HepG2 (cell line): Measurements from ENCODE around the gene CCDC6. TPM values are rescaled to one million over a fixed set of nuclear protein-coding genes. Genes with fewer than 3 reads are reported as not detected.

Source experiments
- FOXC1 ChIP-seq: sonication (generic); formaldehyde crosslinking; IDR thresholded peaks from 2 replicates; pipeline ENCODE4 v1.8.0; 2022; ENCODE audit warnings: mild to moderate bottlenecking, missing genetic modification reagents, borderline replicate concordance
- FOXJ3 ChIP-seq: sonication (generic); formaldehyde crosslinking; IDR thresholded peaks from 2 replicates; pipeline ENCODE4 v1.4.0; 2020; ENCODE audit warnings: missing genetic modification reagents, mild to moderate bottlenecking, borderline replicate concordance
- FUBP1 ChIP-seq: sonication (generic); formaldehyde crosslinking; IDR thresholded peaks from 2 replicates; pipeline ENCODE4 v1.5.1; 2020; ENCODE audit warnings: missing genetic modification reagents, mild to moderate bottlenecking, borderline replicate concordance
- HNF1A ChIP-seq, 2 experiments: sonication (generic) in 1 of 2; formaldehyde crosslinking in 1 of 2; IDR thresholded peaks; 2 replicates each; pipeline versions ENCODE4 v1.4.0 to v1.6.1; 2016 to 2020; ENCODE audit warnings: borderline replicate concordance in 1 of 2, low read depth in 1 of 2, mild to moderate bottlenecking in 1 of 2, missing genetic modification reagents in 1 of 2
- HNF4A ChIP-seq: sonication (generic); formaldehyde crosslinking; IDR thresholded peaks from 2 replicates; pipeline ENCODE4 v1.4.0; 2020; ENCODE audit warnings: missing genetic modification reagents
- NCOA2 ChIP-seq: sonication (generic); formaldehyde crosslinking; IDR thresholded peaks from 2 replicates; pipeline ENCODE4 v1.8.0; 2022; ENCODE audit warnings: inconsistent platforms
- NFE2L2 ChIP-seq: fragments of 150-350 bp; IDR thresholded peaks from 2 replicates; pipeline ENCODE4 v1.6.1; 2014; ENCODE audit warnings: low read length
- RARA ChIP-seq: IDR thresholded peaks from 2 replicates; pipeline ENCODE4 v1.6.1; 2016; ENCODE audit warnings: missing genetic modification reagents, missing compliant biosample characterization
- SUZ12 ChIP-seq: fragments of 150-350 bp; IDR thresholded peaks from 2 replicates; pipeline ENCODE4 v1.6.1; 2014; ENCODE audit warnings: low read depth, low read length
- TEAD3 ChIP-seq: optimal IDR thresholded peaks from 2 replicates; pipeline ENCODE3; 2016; ENCODE audit warnings: borderline replicate concordance
- ZBTB2 ChIP-seq: sonication (generic); formaldehyde crosslinking; IDR thresholded peaks from 2 replicates; pipeline ENCODE4 v1.8.0; 2022; ENCODE audit warnings: low read depth, missing genetic modification reagents
- ZNF121 ChIP-seq: sonication (generic); formaldehyde crosslinking; IDR thresholded peaks from 2 replicates; pipeline ENCODE4 v1.5.0; 2020; ENCODE audit warnings: mild to moderate bottlenecking, missing genetic modification reagents
- ZNF430 ChIP-seq: sonication (generic); formaldehyde crosslinking; IDR thresholded peaks from 2 replicates; pipeline ENCODE4 v1.9.0; 2021; ENCODE audit warnings: mild to moderate bottlenecking, missing genetic modification reagents
- ZNF460 ChIP-seq: sonication (generic); formaldehyde crosslinking; IDR thresholded peaks from 2 replicates; pipeline ENCODE4 v1.5.1; 2020; ENCODE audit warnings: missing genetic modification reagents, mild to moderate bottlenecking, borderline replicate concordance
- polyA plus RNA-seq, 8 experiments: library from polyadenylated mRNA; depleted of rRNA in 3 of 8; stranded (reverse) in 7 of 8; unstranded in 1 of 8; fragments of >200 nt; fragmentation: Illumina TruSeq in 4 of 8; extraction: Trizol in 4 of 8; gene quantifications; 2 replicates each; pipeline versions ENCODE4 v1.2.1 to v1.2.3, GENCODE V29; 2011 to 2016; ENCODE audit warnings: low read depth in 4 of 8, missing spikeins in 1 of 8, mixed read lengths in 1 of 8; ENCODE audit not compliant: insufficient read depth in 1 of 8
- total RNA-seq, 5 experiments: library from RNA; depleted of rRNA; stranded (reverse); fragments of >200 nt; fragmentation: Illumina TruSeq; extraction: Trizol; gene quantifications; 2 replicates each; pipeline ENCODE4 v1.2.3, GENCODE V29; 2016; ENCODE audit warnings: low read depth in 1 of 5
- TF ChIP-seq, protein P1 (sequence below): IDR thresholded peaks from 2 replicates; pipeline ENCODE4 v1.4.0; 2020; ENCODE audit warnings: mild to moderate bottlenecking, missing genetic modification reagents
- TF ChIP-seq, protein P2 (sequence below): sonication (generic); formaldehyde crosslinking; IDR thresholded peaks from 2 replicates; pipeline ENCODE4 v1.8.0; 2022; ENCODE audit warnings: missing genetic modification reagents, mild to moderate bottlenecking, inconsistent platforms, borderline replicate concordance

Gene CCDC6
- total and polyA plus RNA-seq, 2 of the 13 experiments (the other 11 are each of a cell fraction or from before 2014, with no cell fraction given), result 17.9 to 18.3 TPM

- TF ChIP-seq, protein P1, sequence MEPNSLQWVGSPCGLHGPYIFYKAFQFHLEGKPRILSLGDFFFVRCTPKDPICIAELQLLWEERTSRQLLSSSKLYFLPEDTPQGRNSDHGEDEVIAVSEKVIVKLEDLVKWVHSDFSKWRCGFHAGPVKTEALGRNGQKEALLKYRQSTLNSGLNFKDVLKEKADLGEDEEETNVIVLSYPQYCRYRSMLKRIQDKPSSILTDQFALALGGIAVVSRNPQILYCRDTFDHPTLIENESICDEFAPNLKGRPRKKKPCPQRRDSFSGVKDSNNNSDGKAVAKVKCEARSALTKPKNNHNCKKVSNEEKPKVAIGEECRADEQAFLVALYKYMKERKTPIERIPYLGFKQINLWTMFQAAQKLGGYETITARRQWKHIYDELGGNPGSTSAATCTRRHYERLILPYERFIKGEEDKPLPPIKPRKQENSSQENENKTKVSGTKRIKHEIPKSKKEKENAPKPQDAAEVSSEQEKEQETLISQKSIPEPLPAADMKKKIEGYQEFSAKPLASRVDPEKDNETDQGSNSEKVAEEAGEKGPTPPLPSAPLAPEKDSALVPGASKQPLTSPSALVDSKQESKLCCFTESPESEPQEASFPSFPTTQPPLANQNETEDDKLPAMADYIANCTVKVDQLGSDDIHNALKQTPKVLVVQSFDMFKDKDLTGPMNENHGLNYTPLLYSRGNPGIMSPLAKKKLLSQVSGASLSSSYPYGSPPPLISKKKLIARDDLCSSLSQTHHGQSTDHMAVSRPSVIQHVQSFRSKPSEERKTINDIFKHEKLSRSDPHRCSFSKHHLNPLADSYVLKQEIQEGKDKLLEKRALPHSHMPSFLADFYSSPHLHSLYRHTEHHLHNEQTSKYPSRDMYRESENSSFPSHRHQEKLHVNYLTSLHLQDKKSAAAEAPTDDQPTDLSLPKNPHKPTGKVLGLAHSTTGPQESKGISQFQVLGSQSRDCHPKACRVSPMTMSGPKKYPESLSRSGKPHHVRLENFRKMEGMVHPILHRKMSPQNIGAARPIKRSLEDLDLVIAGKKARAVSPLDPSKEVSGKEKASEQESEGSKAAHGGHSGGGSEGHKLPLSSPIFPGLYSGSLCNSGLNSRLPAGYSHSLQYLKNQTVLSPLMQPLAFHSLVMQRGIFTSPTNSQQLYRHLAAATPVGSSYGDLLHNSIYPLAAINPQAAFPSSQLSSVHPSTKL (CRISPR knock-in tag), result 0 out of 2 replicates have a peak, but pooled peaks have one; percentile 34
- no peak for TF ChIP-seq ZBTB2
- TF ChIP-seq NFE2L2, result no peak
- TF ChIP-seq SUZ12, result no peak
- TF ChIP-seq FOXJ3 (CRISPR knock-in tag), result no peak
- no peak for TF ChIP-seq FUBP1 (CRISPR knock-in tag)
- peak; percentile 72; the same call in 1 of the 2 replicates for TF ChIP-seq ZNF460 (CRISPR knock-in tag)
- TF ChIP-seq FOXC1 (CRISPR knock-in tag), result no peak
- TF ChIP-seq, protein P2, sequence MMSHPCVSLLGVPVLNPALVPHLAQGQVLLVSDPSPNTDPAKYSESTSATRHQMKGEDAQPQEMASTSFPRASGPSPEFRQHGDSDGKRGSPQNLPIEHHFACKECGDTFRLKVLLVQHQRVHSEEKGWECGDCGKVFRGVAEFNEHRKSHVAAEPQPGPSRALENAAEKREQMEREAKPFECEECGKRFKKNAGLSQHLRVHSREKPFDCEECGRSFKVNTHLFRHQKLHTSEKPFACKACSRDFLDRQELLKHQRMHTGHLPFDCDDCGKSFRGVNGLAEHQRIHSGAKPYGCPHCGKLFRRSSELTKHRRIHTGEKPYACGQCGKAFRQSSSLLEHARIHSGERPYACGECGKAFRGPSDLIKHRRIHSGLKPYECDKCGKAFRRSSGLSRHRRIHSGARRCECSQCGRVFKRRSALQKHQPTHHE (CRISPR knock-in tag), result no peak
- peak; percentile 33; the same call in 1 of the 2 replicates for TF ChIP-seq RARA (CRISPR knock-in tag)
- TF ChIP-seq ZNF121 (CRISPR knock-in tag), result peak; percentile 91
- TF ChIP-seq HNF4A, result peak; percentile 61; the same call in 1 of the 2 replicates
- peak; percentile 40; the same call in 1 of the 2 replicates for TF ChIP-seq HNF1A (IDR thresholded peaks at IDR 0.05; ENCODE audit: low read depth)
- TF ChIP-seq HNF1A (CRISPR knock-in tag; IDR thresholded peaks at IDR 0.05; ENCODE audit: borderline replicate concordance), result no peak
- peak; percentile 76 for TF ChIP-seq TEAD3 (CRISPR knock-in tag)
- peak; percentile 19; the same call in 1 of the 2 replicates for TF ChIP-seq NCOA2 (CRISPR knock-in tag)
- no peak for TF ChIP-seq ZNF430 (CRISPR knock-in tag)
Measured at GRCh38 chr10:59741583-59741982, 164.8 kb downstream of the CCDC6 start (continued).
